SU-DHL-6 (cell line): ENCODE data around the gene GPC1.

ENCODE experiments used
- H2AFZ ChIP-seq: fragments of 200-600 bp; sonication (generic); 2 replicates; pipeline ENCODE4 v1.6.1; 2014; ENCODE audit warnings: low read depth, mild to moderate bottlenecking, moderate library complexity, mixed read lengths, antibody characterized with exemption, low read length; ENCODE audit not compliant: severe bottlenecking
- H3F3A ChIP-seq: fragments of 200-600 bp; shearing (Covaris generic); 2 replicates; pipeline ENCODE4 v1.6.0; 2016; ENCODE audit warnings: antibody characterized with exemption, mild to moderate bottlenecking; ENCODE audit not compliant: insufficient read depth
- H3K27ac ChIP-seq: fragments of 200-600 bp; sonication (generic); 2 replicates; pipeline ENCODE4 v1.5.1; 2016; ENCODE audit warnings: low read depth, mild to moderate bottlenecking, low read length, moderate library complexity, mixed read lengths
- H3K27me3 ChIP-seq: fragments of 200-600 bp; sonication (generic), shearing (Covaris generic); 2 replicates; pipeline ENCODE4 v1.6.0; 2014; ENCODE audit warnings: mild to moderate bottlenecking, low read length
- H3K36me3 ChIP-seq: fragments of 200-600 bp; sonication (generic); 2 replicates; pipeline ENCODE4 v1.6.1; 2014; ENCODE audit warnings: mild to moderate bottlenecking, low read length, mixed read lengths
- H3K4me2 ChIP-seq: fragments of 300-600, 200-600 bp; shearing (Covaris generic), sonication (generic); 2 replicates; pipeline ENCODE4 v1.6.0; 2014; ENCODE audit warnings: low read length, low read depth, mild to moderate bottlenecking; ENCODE audit not compliant: poor library complexity, severe bottlenecking
- H3K4me3 ChIP-seq: fragments of 200-600 bp; sonication (generic); 2 replicates; pipeline ENCODE4 v1.5.1; 2014; ENCODE audit warnings: antibody characterized with exemption, low read length, mild to moderate bottlenecking, mixed read lengths; ENCODE audit not compliant: insufficient read depth, poor library complexity, severe bottlenecking
- H3K79me2 ChIP-seq: fragments of 200-600 bp; sonication (generic); 2 replicates; pipeline ENCODE4 v1.6.1; 2014; ENCODE audit warnings: mild to moderate bottlenecking, low read length, moderate library complexity; ENCODE audit not compliant: insufficient read depth
- H3K9ac ChIP-seq: fragments of 200-600 bp; sonication (generic); 2 replicates; pipeline ENCODE4 v1.7.0; 2014; ENCODE audit warnings: mild to moderate bottlenecking, low read length
- H3K9me2 ChIP-seq: fragments of 200-600 bp; sonication (generic); replicated peaks from 2 replicates; pipeline ENCODE4 v1.6.1; 2014; ENCODE audit warnings: low read length; ENCODE audit not compliant: insufficient read depth
- H3K9me3 ChIP-seq: fragments of 200-600 bp; sonication (generic); 2 replicates; pipeline ENCODE4 v1.6.1; 2014; ENCODE audit warnings: low read length, mixed read lengths; ENCODE audit not compliant: insufficient read depth
- H4K20me1 ChIP-seq: fragments of 200-600 bp; sonication (generic); 2 replicates; pipeline ENCODE4 v1.6.1; 2014; ENCODE audit warnings: low read depth, mild to moderate bottlenecking, antibody characterized with exemption, low read length, moderate library complexity, mixed read lengths
- CTCF ChIP-seq: fragments of 200-600 bp; sonication (generic); IDR thresholded peaks from one replicate; pipeline ENCODE4 v1.5.1; 2017; ENCODE audit warnings: antibody characterized with exemption, mild to moderate bottlenecking, low read length, moderate library complexity; ENCODE audit not compliant: insufficient read depth, poor library complexity, severe bottlenecking
- EZH2phosphoT487 ChIP-seq: fragments of 200-600 bp; sonication (generic), shearing (Covaris generic); conservative IDR thresholded peaks from 2 replicates; pipeline ENCODE4 v1.6.1; 2018; ENCODE audit warnings: mild to moderate bottlenecking, antibody characterized with exemption, low read length, moderate library complexity, mixed read lengths

Gene GPC1

GRCh38 chr2:240432820-240433801, 2.4 kb upstream of the GPC1 start:
- H3K27me3 ChIP-seq = no peaks in the 10 kb centered on the region
- no peaks in the 10 kb centered on the region for H3K79me2 ChIP-seq
- H3K27ac ChIP-seq = no peak overlapping the region
- H3K9me3 ChIP-seq = no peaks in the 10 kb centered on the region
- no peak overlapping the region for H3K4me2 ChIP-seq
- no peak overlapping the region for H3K9ac ChIP-seq
- H3F3A ChIP-seq = no peaks in the 10 kb centered on the region
- no peaks in the 10 kb centered on the region for H4K20me1 ChIP-seq
- no peak for TF ChIP-seq EZH2phosphoT487
- no peak for TF ChIP-seq CTCF
- H2AFZ ChIP-seq = no peak overlapping the region
- no peaks in the 10 kb centered on the region for H3K9me2 ChIP-seq
- no peaks in the 10 kb centered on the region for H3K36me3 ChIP-seq
- no peak overlapping the region for H3K4me3 ChIP-seq

GRCh38 chr2:240433973-240434727, 1.3 kb upstream of the GPC1 start:
- Histone ChIP-seq H3K9me2 (no peaks in the 10 kb centered on the region), H2AFZ (no peak overlapping the region), H3K27me3 (no peaks in the 10 kb centered on the region), H3K4me2 (peak overlapping the region; percentile 98), H3K27ac (no peak overlapping the region), H3K79me2 (no peaks in the 10 kb centered on the region), H4K20me1 (no peaks in the 10 kb centered on the region), H3K9me3 (no peaks in the 10 kb centered on the region), H3K4me3 (peak overlapping the region; percentile 97), H3K9ac (peak overlapping the region; percentile 91), H3K36me3 (no peaks in the 10 kb centered on the region), H3F3A (no peaks in the 10 kb centered on the region)
- TF ChIP-seq CTCF (no peak), EZH2phosphoT487 (no peak)

- no peak overlapping the region for H3K27ac ChIP-seq
Measured at GRCh38 chr2:240434728-240435456, 571 bp upstream of the GPC1 start.

More at GRCh38 chr2:240434728-240435456, 571 bp upstream of the GPC1 start:
- Histone ChIP-seq H3K4me2 (peak overlapping the region; percentile 98), H4K20me1 (no peaks in the 10 kb centered on the region), H3K9me3 (no peaks in the 10 kb centered on the region), H3K36me3 (no peaks in the 10 kb centered on the region), H3K9me2 (no peaks in the 10 kb centered on the region), H3K27me3 (no peaks in the 10 kb centered on the region), H3F3A (no peaks in the 10 kb centered on the region), H3K79me2 (no peaks in the 10 kb centered on the region), H3K4me3 (peak overlapping the region; percentile 97), H2AFZ (peak overlapping the region; percentile 99), H3K9ac (peak overlapping the region; percentile 91)
- TF ChIP-seq EZH2phosphoT487 (no peak), CTCF (no peak)
